Left cardiac atrium (tissue), 4 donors: ENCODE measurements around the gene MDM4. TPM values are rescaled to one million over a fixed set of nuclear protein-coding genes. Genes with fewer than 3 reads are reported as not detected.

Experiments
- ATAC-seq, 2 donors: fragments of 200-7000 bp; cut with Tn5 transposase; one replicate each; pipeline ENCODE4 v1.9.1; 2020; ENCODE audit warnings: mild to moderate bottlenecking in 2 of 2, moderate library complexity in 2 of 2
- DNase-seq: peaks from one replicate; pipeline ENCODE4 v3.0.0-alpha.2; 2020
- intact Hi-C, 2 donors: fragments of 100-400 bp; cut with DNase I; formaldehyde crosslinking; loops; one replicate each; pipeline versions ENCODE4 v1.14.1 to v1.15.1; 2022 to 2023
- total RNA-seq, 2 donors: library from RNA; stranded (reverse); fragmentation: NEBNext Ultra II Directional; extraction: Animal tissue kit (Norgen Biotek cat#: 25700); gene quantifications; one replicate each; pipeline ENCODE4 v1.2.1, GENCODE V29; 2021
- donor health status: DM: no; HTN: yes; CAD: no.
- donor health status: DM: no; HTN: yes; CAD: no; lungs with severe emphysema.
- donor health status: DM: yes; HTN: yes; CAD: no.
- donor health status: Dilated cardiomyopathy.

The MDM4 gene
- total RNA-seq, 2 donors from 2014 or later: 34.7 to 41.7 TPM

GRCh38 chr1:204589409-204590038 is 73.3 kb downstream of the MDM4 start:
- no peak for DNase-seq
- intact Hi-C loops: no loop called here
- no peak for ATAC-seq

- ATAC-seq: no peak
- no peak for DNase-seq
- intact Hi-C loops: no loop called here
These were observed 75.4 kb downstream of the MDM4 start for GRCh38 chr1:204591473-204592090.

- DNase-seq (no peak), ATAC-seq (no peak)
- intact Hi-C loops: no loop called here
These were observed 76.2 kb downstream of the MDM4 start for GRCh38 chr1:204592246-204592948.

- DNase-seq (no peak), ATAC-seq (no peak)
- intact Hi-C loops: no loop called here
These were observed 82.2 kb downstream of the MDM4 start for GRCh38 chr1:204598319-204598969.

GRCh38 chr1:204599098-204599497 is 82.9 kb downstream of the MDM4 start:
- ATAC-seq: no peak
- intact Hi-C loops: no loop called here
- no peak for DNase-seq

- intact Hi-C loops: no loop called here
- ATAC-seq: no peak
- DNase-seq: no peak
These were observed 83.4 kb downstream of the MDM4 start for GRCh38 chr1:204599596-204599995.

- no peak for DNase-seq
- ATAC-seq: no peak
- intact Hi-C loops: no loop called here
These were observed 84.0 kb downstream of the MDM4 start for GRCh38 chr1:204600203-204600602.

GRCh38 chr1:204600968-204601367 is 84.8 kb downstream of the MDM4 start:
- ATAC-seq: no peak
- intact Hi-C loops: no loop called here
- no peak for DNase-seq

- ATAC-seq (no peak), DNase-seq (no peak)
- intact Hi-C loops: no loop called here
These were observed 85.9 kb downstream of the MDM4 start for GRCh38 chr1:204602111-204602579.

GRCh38 chr1:204602871-204603542 is 86.8 kb downstream of the MDM4 start:
- ATAC-seq (no peak), DNase-seq (no peak)
- intact Hi-C loops: no loop called here

- DNase-seq: no peak
- no peak for ATAC-seq
- intact Hi-C loops: no loop called here
These were observed 89.6 kb downstream of the MDM4 start for GRCh38 chr1:204605791-204606190.

Other genes with a start within 250 kb of the MDM4 start
- gene PLEKHA6, start 156.5 kb upstream of the MDM4 start, total RNA-seq: 10 to 100 TPM; 14.1 to 19.8 TPM
- gene PPP1R15B, start 104.6 kb upstream of the MDM4 start, total RNA-seq: 10 to 100 TPM; 22.1 to 37.5 TPM
- gene PIK3C2B, start 21.6 kb upstream of the MDM4 start, total RNA-seq: 10 to 100 TPM; 21.2 to 21.7 TPM
- gene LRRN2, start 169.3 kb downstream of the MDM4 start, total RNA-seq: 1 to 10 TPM; 3.3 to 6.4 TPM